ENCODE measurements around the gene CEMP1. TPM values are rescaled to one million over a fixed set of nuclear protein-coding genes. Genes with fewer than 3 reads are reported as not detected.

The CEMP1 gene
- polyA plus RNA-seq, 4 donors = 0.66 to 23.1 (median 1.1) TPM

DNA sequence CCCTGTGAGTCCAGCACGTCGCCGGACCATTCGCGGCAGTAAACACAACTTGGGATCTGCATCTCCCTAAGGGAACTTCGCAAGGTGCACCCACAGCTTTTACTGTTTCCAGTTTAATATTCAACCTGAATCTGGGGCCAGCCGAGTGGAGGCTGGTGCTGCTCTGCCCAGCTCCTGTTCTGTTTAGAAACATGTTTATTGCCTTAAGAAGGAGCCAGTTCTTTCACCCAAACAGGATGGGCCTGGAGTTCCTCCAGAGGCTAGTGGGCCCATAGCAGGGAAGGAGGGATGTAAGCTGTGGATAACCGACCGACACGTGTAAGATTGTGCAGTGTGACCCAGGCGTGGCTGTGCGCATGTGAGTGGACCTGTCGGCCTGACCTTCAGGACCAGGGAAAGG, 38.9 kb downstream of the CEMP1 start:
- H3K9me3 ChIP-seq (ENCODE audit: control insufficient read depth in 2 of 2, insufficient read depth in 1 of 2, low read depth in 1 of 2, low read length in 1 of 2) = no peaks in the 10 kb centered on the region
- DNase-seq = peak in 1 of 2 donors; percentile 52
- 47 to 73% (median 61%) methylated on average over 13 of the region's 13 CpGs for WGBS, 3 donors
- no peak overlapping the region for H3K4me3 ChIP-seq (ENCODE audit: low read depth in 1 of 3, low read length in 3 of 3)
- H3K27ac ChIP-seq (ENCODE audit: low read depth in 1 of 3, low read length in 2 of 3) = peak overlapping the region in 1 of 3 donors; percentile 26
- peaks cover 0 to 45% (median 5%) of the 10 kb centered on the region in 3 donors for H3K36me3 ChIP-seq (ENCODE audit: control insufficient read depth in 3 of 3, insufficient read depth in 2 of 3, low read depth in 1 of 3, low read length in 3 of 3)
- no peak for FAIRE-seq
- no peaks in the 10 kb centered on the region for H3K27me3 ChIP-seq (ENCODE audit: control insufficient read depth in 3 of 3, insufficient read depth in 3 of 3, low read length in 3 of 3)
- peaks cover 0 to 14% (median 0%) of the 10 kb centered on the region in 3 donors for H3K4me1 ChIP-seq (ENCODE audit: control insufficient read depth in 3 of 3, insufficient read depth in 2 of 3, low read depth in 1 of 3, low read length in 2 of 3)

GRCh38 chr16:2490190-2491105, 40.8 kb downstream of the CEMP1 start:
- WGBS, 3 donors = 90 to 92% (median 91%) methylated on average over 23 of the region's 23 CpGs
- Histone ChIP-seq H3K27ac (ENCODE audit: low read depth in 1 of 3, low read length in 2 of 3) (no peak overlapping the region), H3K4me3 (ENCODE audit: low read depth in 1 of 3, low read length in 3 of 3) (no peak overlapping the region)

GRCh38 chr16:2489581-2489980, 41.6 kb downstream of the CEMP1 start:
- H3K9me3 ChIP-seq (ENCODE audit: control insufficient read depth in 2 of 2, insufficient read depth in 1 of 2, low read depth in 1 of 2, low read length in 1 of 2) = no peaks in the 10 kb centered on the region
- peaks cover 0 to 48% (median 2%) of the 10 kb centered on the region in 3 donors for H3K36me3 ChIP-seq (ENCODE audit: control insufficient read depth in 3 of 3, insufficient read depth in 2 of 3, low read depth in 1 of 3, low read length in 3 of 3)
- no peak overlapping the region for H3K4me3 ChIP-seq (ENCODE audit: low read depth in 1 of 3, low read length in 3 of 3)
- no peak overlapping the region for H3K27ac ChIP-seq (ENCODE audit: low read depth in 1 of 3, low read length in 2 of 3)
- DNase-seq (no peak), FAIRE-seq (no peak)
- no peaks in the 10 kb centered on the region for H3K27me3 ChIP-seq (ENCODE audit: control insufficient read depth in 3 of 3, insufficient read depth in 3 of 3, low read length in 3 of 3)
- 90 to 97% (median 94%) methylated on average over 16 of the region's 16 CpGs for WGBS, 3 donors
- peaks cover 0 to 23% (median 0%) of the 10 kb centered on the region in 3 donors for H3K4me1 ChIP-seq (ENCODE audit: control insufficient read depth in 3 of 3, insufficient read depth in 2 of 3, low read depth in 1 of 3, low read length in 2 of 3)

More at GRCh38 chr16:2490190-2491105, 40.8 kb downstream of the CEMP1 start:
- Histone ChIP-seq H3K36me3 (ENCODE audit: control insufficient read depth in 3 of 3, insufficient read depth in 2 of 3, low read depth in 1 of 3, low read length in 3 of 3) (peaks cover 0 to 47% (median 2%) of the 10 kb centered on the region in 3 donors), H3K9me3 (ENCODE audit: control insufficient read depth in 2 of 2, insufficient read depth in 1 of 2, low read depth in 1 of 2, low read length in 1 of 2) (no peaks in the 10 kb centered on the region), H3K4me1 (ENCODE audit: control insufficient read depth in 3 of 3, insufficient read depth in 2 of 3, low read depth in 1 of 3, low read length in 2 of 3) (peaks cover 0 to 17% (median 0%) of the 10 kb centered on the region in 3 donors), H3K27me3 (ENCODE audit: control insufficient read depth in 3 of 3, insufficient read depth in 3 of 3, low read length in 3 of 3) (no peaks in the 10 kb centered on the region)
- DNase-seq = no peak
- FAIRE-seq = no peak

GRCh38 chr16:2487903-2488531, 43.2 kb downstream of the CEMP1 start:
- H3K27me3 ChIP-seq (ENCODE audit: control insufficient read depth in 3 of 3, insufficient read depth in 3 of 3, low read length in 3 of 3) = no peaks in the 10 kb centered on the region
- FAIRE-seq (no peak), DNase-seq (no peak)
- no peak overlapping the region for H3K4me3 ChIP-seq (ENCODE audit: low read depth in 1 of 3, low read length in 3 of 3)
- H3K4me1 ChIP-seq (ENCODE audit: control insufficient read depth in 3 of 3, insufficient read depth in 2 of 3, low read depth in 1 of 3, low read length in 2 of 3) = peaks cover 0 to 38% (median 0%) of the 10 kb centered on the region in 3 donors
- H3K27ac ChIP-seq (ENCODE audit: low read depth in 1 of 3, low read length in 2 of 3) = no peak overlapping the region
- H3K36me3 ChIP-seq (ENCODE audit: control insufficient read depth in 3 of 3, insufficient read depth in 2 of 3, low read depth in 1 of 3, low read length in 3 of 3) = peaks cover 0 to 43% (median 2%) of the 10 kb centered on the region in 3 donors
- 75 to 86% (median 81%) methylated on average over 15 of the region's 15 CpGs for WGBS, 3 donors
- H3K9me3 ChIP-seq (ENCODE audit: control insufficient read depth in 2 of 2, insufficient read depth in 1 of 2, low read depth in 1 of 2, low read length in 1 of 2) = no peaks in the 10 kb centered on the region

GRCh38 chr16:2487517-2487842, 43.7 kb downstream of the CEMP1 start:
- FAIRE-seq = no peak
- WGBS, 3 donors = 74 to 88% (median 84%) methylated on average over 8 of the region's 8 CpGs

DNA sequence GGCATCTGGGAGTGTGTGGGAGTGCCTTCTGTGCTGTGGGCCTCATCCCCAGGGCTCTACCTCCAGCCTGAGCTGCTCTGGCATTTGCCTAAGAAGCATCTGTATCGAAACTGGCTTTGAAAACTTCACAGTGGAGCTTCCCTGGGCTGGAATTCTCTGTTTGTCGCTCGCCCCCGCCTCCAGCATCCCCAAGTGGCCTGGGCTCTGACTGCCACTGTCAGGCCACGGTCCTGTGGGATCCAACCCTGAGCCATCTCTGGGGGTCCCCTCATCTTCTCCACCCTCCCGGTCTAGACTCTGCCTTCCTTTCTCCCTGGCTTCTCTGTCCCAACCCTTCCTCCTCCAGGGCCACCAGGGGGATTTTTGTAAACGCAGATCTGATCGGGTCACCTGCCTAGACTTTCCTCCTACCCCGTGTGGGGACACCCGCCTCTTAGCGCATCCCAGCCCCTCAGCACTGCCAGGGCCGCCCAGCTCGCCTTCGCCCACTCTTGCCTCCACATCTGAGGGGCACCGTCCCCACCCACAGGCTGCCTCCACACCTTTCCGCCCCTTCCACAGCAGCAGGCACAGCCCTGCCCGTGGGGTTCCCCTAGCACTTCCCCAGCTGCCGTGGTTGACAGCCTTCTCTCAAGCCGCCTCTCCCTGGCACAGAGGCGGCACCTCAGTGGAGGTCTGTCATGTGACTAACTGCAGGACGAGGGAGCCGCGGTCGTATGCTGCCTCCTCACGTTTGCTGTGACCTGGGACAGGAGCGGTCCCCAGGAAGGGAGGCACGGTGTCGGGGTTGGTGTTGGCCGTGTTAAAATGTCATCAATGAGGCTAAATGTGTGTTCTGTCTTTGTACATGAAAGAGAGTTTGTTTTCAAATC, 44.3 kb downstream of the CEMP1 start:
- H3K4me3 ChIP-seq (ENCODE audit: low read depth in 1 of 3, low read length in 3 of 3) = no peak overlapping the region
- no peaks in the 10 kb centered on the region for H3K9me3 ChIP-seq (ENCODE audit: control insufficient read depth in 2 of 2, insufficient read depth in 1 of 2, low read depth in 1 of 2, low read length in 1 of 2)
- peaks cover 0 to 37% (median 0%) of the 10 kb centered on the region in 3 donors for H3K4me1 ChIP-seq (ENCODE audit: control insufficient read depth in 3 of 3, insufficient read depth in 2 of 3, low read depth in 1 of 3, low read length in 2 of 3)
- peaks cover 0 to 45% (median 2%) of the 10 kb centered on the region in 3 donors for H3K36me3 ChIP-seq (ENCODE audit: control insufficient read depth in 3 of 3, insufficient read depth in 2 of 3, low read depth in 1 of 3, low read length in 3 of 3)
- no peak overlapping the region for H3K27ac ChIP-seq (ENCODE audit: low read depth in 1 of 3, low read length in 2 of 3)
- H3K27me3 ChIP-seq (ENCODE audit: control insufficient read depth in 3 of 3, insufficient read depth in 3 of 3, low read length in 3 of 3) = no peaks in the 10 kb centered on the region
- WGBS, 3 donors = 58 to 60% (median 59%) methylated on average over 29 of the region's 29 CpGs
- DNase-seq (peak; percentile 30 to 51), FAIRE-seq (no peak)

More at GRCh38 chr16:2487517-2487842, 43.7 kb downstream of the CEMP1 start:
- Histone ChIP-seq H3K36me3 (ENCODE audit: control insufficient read depth in 3 of 3, insufficient read depth in 2 of 3, low read depth in 1 of 3, low read length in 3 of 3) (peaks cover 0 to 44% (median 2%) of the 10 kb centered on the region in 3 donors), H3K27ac (ENCODE audit: low read depth in 1 of 3, low read length in 2 of 3) (no peak overlapping the region), H3K4me3 (ENCODE audit: low read depth in 1 of 3, low read length in 3 of 3) (no peak overlapping the region), H3K9me3 (ENCODE audit: control insufficient read depth in 2 of 2, insufficient read depth in 1 of 2, low read depth in 1 of 2, low read length in 1 of 2) (no peaks in the 10 kb centered on the region), H3K4me1 (ENCODE audit: control insufficient read depth in 3 of 3, insufficient read depth in 2 of 3, low read depth in 1 of 3, low read length in 2 of 3) (peaks cover 0 to 39% (median 0%) of the 10 kb centered on the region in 3 donors), H3K27me3 (ENCODE audit: control insufficient read depth in 3 of 3, insufficient read depth in 3 of 3, low read length in 3 of 3) (no peaks in the 10 kb centered on the region)
- DNase-seq = no peak

DNA sequence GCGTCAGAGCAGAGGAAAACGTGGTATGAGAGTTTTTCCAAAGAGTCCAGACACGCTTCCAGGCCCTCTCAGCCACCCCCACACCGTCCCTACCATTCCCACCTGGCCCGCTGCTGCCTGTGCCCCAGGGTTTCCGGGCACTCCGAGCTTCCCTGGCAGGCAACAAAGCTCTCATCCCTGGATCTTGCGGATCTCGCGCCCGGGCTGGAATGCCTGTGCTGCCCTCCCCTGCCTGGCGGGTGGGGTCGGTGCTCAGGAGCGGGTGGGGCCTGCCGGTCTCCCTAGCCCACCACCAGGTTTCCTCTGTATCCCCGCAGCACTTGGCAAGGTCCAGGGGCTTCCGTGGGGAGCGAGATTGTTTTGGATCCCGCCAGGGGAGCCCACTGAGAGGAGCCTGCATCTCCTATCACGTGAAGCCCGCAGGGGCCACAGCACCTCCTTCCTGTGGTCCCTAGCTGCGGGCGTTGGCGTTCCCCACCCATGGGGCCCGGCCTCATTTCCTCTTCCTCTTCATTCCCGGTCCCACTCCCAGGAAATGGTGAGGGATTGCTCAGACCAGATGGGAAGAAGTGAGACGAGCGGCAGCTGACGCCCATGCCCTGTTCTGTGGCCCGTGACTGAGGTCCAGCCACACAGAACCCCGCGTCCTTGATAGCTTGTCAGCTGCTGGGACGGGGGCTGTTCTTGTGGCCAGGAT, 45.2 kb downstream of the CEMP1 start:
- H3K4me3 ChIP-seq (ENCODE audit: low read depth in 1 of 3, low read length in 3 of 3) = no peak overlapping the region
- no peak for FAIRE-seq
- H3K4me1 ChIP-seq (ENCODE audit: control insufficient read depth in 3 of 3, insufficient read depth in 2 of 3, low read depth in 1 of 3, low read length in 2 of 3) = peaks cover 0 to 37% (median 0%) of the 10 kb centered on the region in 3 donors
- no peaks in the 10 kb centered on the region for H3K9me3 ChIP-seq (ENCODE audit: control insufficient read depth in 2 of 2, insufficient read depth in 1 of 2, low read depth in 1 of 2, low read length in 1 of 2)
- DNase-seq = no peak
- H3K27ac ChIP-seq (ENCODE audit: low read depth in 1 of 3, low read length in 2 of 3) = no peak overlapping the region
- H3K27me3 ChIP-seq (ENCODE audit: control insufficient read depth in 3 of 3, insufficient read depth in 3 of 3, low read length in 3 of 3) = no peaks in the 10 kb centered on the region
- peaks cover 0 to 53% (median 2%) of the 10 kb centered on the region in 3 donors for H3K36me3 ChIP-seq (ENCODE audit: control insufficient read depth in 3 of 3, insufficient read depth in 2 of 3, low read depth in 1 of 3, low read length in 3 of 3)
- WGBS, 3 donors = 84 to 90% (median 85%) methylated on average over 31 to 33 of the region's 33 CpGs
